ENCODE data around the gene ZNF446.
A peak's percentile ranks its signal among the peaks of the same experiment; 100 is the strongest.
"Not testable (repeated sequence)": the region's sequence is repeated elsewhere in the genome, so short reads cannot be mapped to it uniquely, and the experiment has no call there.

ZNF446 gene

DNA sequence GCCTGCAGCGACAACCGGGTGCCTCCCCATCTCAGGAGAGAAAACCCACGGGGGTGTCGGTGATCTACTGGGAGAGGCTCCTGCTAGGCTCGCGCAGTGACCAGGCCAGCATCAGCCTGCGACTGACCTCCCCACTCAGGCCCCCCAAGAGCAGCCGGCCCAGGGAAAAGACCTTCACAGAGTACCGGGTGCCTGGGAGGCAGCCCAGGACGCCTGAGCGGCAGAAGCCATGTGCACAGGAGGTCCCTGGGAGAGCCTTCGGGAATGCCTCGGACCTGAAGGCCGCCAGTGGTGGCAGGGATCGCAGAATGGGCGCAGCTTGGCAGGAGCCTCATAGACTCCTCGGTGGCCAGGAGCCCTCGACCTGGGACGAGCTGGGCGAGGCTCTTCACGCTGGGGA, 20.8 kb upstream of the ZNF446 start:
- Mint-ChIP-seq H3K27ac (no peak overlapping the region), H3K4me3 (no peak overlapping the region), H3K9me3 (no peaks in the 10 kb centered on the region), H3K4me1 (ENCODE audit: low read depth) (peaks cover 28% of the 10 kb centered on the region), H3K27me3 (peaks cover 5% of the 10 kb centered on the region), H3K36me3 (ENCODE audit: low read depth) (peaks cover 64% of the 10 kb centered on the region)
- intact Hi-C loops (cut with micrococcal nuclease): no loop called here

DNA sequence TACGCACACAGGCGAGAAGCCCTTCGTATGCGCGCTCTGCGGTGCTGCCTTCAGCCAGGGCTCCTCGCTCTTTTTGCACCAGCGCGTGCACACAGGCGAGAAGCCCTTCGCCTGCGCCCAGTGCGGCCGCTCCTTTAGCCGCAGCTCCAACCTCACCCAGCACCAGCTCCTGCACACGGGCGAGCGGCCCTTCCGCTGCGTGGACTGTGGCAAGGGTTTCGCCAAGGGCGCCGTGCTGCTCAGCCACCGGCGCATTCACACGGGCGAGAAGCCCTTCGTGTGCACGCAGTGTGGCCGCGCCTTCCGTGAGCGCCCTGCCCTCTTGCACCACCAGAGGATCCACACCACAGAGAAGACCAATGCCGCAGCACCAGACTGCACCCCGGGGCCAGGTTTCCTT, 20.0 kb upstream of the ZNF446 start:
- H3K36me3 Mint-ChIP-seq (ENCODE audit: low read depth): peaks cover 64% of the 10 kb centered on the region
- H3K4me3 Mint-ChIP-seq: no peak overlapping the region
- peaks cover 23% of the 10 kb centered on the region for H3K4me1 Mint-ChIP-seq (ENCODE audit: low read depth)
- intact Hi-C loops (cut with micrococcal nuclease): no loop called here
- H3K9me3 Mint-ChIP-seq: no peaks in the 10 kb centered on the region
- peaks cover 2% of the 10 kb centered on the region for H3K27me3 Mint-ChIP-seq
- no peak overlapping the region for H3K27ac Mint-ChIP-seq

DNA sequence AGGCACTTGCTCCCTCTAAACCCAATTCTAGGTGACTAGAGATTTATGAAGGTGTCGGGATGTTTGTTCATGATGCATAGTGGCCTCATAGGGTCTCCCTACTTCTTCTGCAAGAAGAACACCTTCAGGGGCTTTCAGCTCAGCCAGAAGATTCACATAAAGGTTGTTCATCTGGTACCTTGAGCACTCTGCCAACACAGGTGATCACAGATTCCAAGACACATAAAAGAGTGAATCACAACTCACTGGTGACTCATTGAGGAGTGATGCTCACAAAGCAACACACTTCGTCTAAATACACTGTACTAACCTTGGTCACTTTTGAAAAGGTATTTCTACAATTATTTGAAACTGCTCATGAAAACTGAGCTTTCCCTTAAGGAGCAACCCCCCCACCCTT, 16.1 kb upstream of the ZNF446 start:
- no peaks in the 10 kb centered on the region for H3K4me1 Mint-ChIP-seq (ENCODE audit: low read depth)
- no peaks in the 10 kb centered on the region for H3K27me3 Mint-ChIP-seq
- peaks cover 43% of the 10 kb centered on the region for H3K36me3 Mint-ChIP-seq (ENCODE audit: low read depth)
- no peak overlapping the region for H3K4me3 Mint-ChIP-seq
- no peak overlapping the region for H3K27ac Mint-ChIP-seq
- intact Hi-C loops (cut with micrococcal nuclease): no loop called here
- no peaks in the 10 kb centered on the region for H3K9me3 Mint-ChIP-seq

DNA sequence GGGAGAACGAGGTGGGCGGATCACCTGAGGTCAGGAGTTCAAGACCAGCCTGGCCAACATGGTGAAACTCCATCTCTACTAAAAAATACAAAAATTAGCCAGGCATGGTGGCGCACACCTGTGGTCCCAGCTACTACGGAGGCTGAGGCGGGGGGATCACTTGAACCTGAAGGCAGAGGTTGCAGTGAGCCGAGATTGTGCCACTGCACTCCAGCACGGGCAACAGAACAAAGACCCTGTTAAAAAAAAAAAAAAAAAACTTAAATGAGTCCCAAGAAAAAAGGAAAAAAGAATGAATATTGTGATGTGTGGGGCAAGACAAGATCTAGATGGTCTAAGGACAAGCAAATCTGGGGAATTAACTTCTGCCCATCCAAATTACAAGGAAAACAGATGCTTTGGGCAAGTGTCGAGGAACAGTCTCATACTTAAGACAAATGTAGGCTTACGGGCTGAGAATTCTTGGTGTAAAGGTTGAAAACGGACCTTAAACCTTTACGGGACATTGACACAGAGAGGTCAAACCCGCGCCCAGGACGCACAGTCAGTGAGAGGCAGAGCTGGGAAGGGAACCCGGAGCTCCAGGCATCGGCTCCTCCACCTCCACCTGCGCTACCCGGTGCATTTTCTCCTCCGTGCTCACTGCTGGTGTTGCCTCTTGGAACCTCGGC, 9.9 kb upstream of the ZNF446 start:
- peaks cover 23% of the 10 kb centered on the region for H3K36me3 Mint-ChIP-seq (ENCODE audit: low read depth)
- H3K27ac Mint-ChIP-seq: peak overlapping the region; percentile 76
- intact Hi-C loops (cut with micrococcal nuclease): loop anchor here (1.0 to 2.0 kb wide), 3 partner anchors 15 to 58 kb away; partner anchors contain the start of genes ZNF324B and ZNF584
- no peaks in the 10 kb centered on the region for H3K27me3 Mint-ChIP-seq
- H3K4me1 Mint-ChIP-seq (ENCODE audit: low read depth): peaks cover 26% of the 10 kb centered on the region
- H3K4me3 Mint-ChIP-seq: peak overlapping the region; percentile 76
- no peaks in the 10 kb centered on the region for H3K9me3 Mint-ChIP-seq

DNA sequence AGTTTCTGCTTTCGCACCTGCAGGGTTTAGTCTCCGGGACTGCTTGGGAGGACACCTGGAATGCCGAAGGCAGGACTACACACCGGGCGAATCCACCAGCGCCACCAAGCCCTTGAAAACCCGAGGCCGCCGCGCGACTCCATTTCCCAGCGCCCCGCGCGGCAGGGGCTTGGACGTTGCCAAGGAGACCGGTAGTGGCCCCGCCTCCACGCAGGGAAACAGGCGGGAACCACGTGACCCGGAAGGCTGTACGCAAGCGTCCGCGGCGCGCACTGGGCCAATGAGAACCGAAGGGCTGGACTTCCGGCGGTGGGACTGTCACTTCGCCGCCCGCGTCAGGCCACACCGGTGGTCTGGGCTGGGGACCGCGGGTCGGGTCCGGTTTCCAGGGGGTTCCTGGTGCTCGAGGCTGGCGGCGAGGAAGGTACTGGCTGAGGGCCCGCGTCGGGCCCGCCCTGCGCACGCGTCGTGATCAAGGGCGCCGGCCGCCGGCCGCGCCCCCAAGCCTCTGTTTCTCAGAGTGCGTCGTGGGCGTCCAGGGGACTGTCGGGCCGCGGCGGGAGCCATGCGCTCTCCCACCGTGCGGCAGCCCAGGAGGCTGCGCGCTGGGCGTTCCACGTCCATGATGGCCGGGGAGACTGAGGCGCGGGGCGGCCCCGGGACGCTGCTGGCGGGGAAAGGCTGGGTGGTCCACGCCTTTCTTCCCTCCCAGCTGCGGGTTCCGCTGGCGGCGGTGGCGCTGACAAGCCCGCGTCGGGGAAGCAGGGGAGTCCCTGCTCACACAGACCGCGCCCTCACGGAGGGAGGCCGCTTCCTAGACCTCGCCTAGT, 9.2 kb upstream of the ZNF446 start, which contains the start of gene ZNF324:
ZNF324 (plus strand) TSS at position 321 of the 830 bp plus-strand sequence. CDS start 2,106 bp downstream, outside the sequence.
- intact Hi-C loops (cut with micrococcal nuclease): loop anchor here (1.0 to 2.0 kb wide), 4 partner anchors 9 to 59 kb away; partner anchors contain the start of genes ZNF324B, ZNF446 and ZNF584
- H3K27me3 Mint-ChIP-seq: no peaks in the 10 kb centered on the region
- peak within 1 kb of the TSS; percentile 76 for H3K4me3 Mint-ChIP-seq
- H3K36me3 Mint-ChIP-seq (ENCODE audit: low read depth): peaks cover 30% of the 10 kb centered on the region
- no peaks in the 10 kb centered on the region for H3K9me3 Mint-ChIP-seq
- peak within 1 kb of the TSS; percentile 76 for H3K27ac Mint-ChIP-seq
- peaks cover 26% of the 10 kb centered on the region for H3K4me1 Mint-ChIP-seq (ENCODE audit: low read depth)

DNA sequence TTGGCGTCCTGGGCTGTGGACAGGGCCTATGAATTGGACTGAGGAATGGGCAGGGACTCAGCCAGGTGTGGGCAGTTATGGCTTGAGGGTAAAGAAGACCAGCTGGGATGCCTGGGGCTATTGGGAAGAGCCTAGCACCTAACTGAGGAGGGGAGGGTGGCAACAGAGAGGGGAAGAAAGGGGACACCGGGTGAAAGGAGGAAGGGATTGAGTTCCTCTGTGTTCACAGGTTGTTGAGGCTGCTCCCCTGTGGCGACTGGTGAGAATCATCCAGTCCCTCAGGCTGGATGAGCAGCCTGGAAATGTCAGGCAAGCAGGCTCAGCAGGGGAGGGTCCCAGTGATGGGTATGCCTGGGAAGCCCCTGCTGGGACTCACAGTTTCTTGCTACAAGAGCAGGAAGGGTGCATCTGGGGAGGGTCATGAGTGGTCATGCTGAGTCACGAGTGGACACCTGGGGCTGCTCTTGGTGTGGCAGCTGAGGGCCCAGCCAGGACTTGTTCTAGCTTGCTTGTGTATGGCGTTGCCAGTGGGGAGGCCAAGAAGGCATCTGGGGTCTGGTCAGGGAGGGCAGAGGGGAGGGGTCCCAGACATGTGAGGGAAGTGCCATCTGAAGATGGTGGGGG, 7.8 kb upstream of the ZNF446 start:
- intact Hi-C loops (cut with micrococcal nuclease): no loop called here
- no peak overlapping the region for H3K27ac Mint-ChIP-seq
- peak overlapping the region; percentile 76 for H3K4me3 Mint-ChIP-seq
- H3K27me3 Mint-ChIP-seq: no peaks in the 10 kb centered on the region
- H3K9me3 Mint-ChIP-seq: no peaks in the 10 kb centered on the region
- H3K36me3 Mint-ChIP-seq (ENCODE audit: low read depth): peaks cover 44% of the 10 kb centered on the region
- H3K4me1 Mint-ChIP-seq (ENCODE audit: low read depth): peaks cover 26% of the 10 kb centered on the region

DNA sequence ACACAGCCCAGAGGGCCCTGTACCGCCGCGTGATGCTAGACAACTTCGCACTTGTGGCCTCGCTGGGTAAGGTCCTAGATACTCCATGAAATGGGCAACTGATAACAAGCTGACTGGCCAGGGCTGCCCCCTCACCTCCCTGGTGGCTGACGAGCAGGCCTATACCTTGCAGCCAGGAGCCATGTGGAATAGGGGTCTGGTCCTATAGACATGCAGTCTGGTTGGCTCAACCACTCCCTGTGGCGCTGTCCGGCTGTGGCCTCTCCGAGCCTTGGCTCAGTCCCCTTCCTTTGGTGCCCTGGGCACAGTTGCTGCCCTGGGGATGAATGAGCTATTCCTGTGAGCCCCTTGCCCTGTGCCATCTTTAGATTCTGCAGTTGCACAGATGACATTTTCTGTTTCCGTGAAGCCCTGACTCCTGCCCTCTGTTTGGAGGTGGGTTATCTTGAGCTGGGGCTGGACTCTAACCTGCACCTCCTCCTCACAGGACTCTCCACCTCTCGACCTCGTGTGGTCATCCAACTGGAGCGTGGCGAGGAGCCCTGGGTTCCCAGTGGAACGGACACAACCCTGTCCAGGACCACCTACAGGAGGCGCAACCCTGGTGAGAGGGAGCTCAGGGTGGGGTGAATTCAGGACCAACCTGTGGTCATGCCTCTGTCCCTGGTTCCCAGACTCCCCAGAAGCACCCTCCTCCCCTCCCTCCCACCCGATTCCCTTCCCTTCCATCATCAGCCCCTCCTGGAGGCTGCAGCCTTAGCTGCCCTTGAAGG, 6.7 kb upstream of the ZNF446 start:
- no peak overlapping the region for H3K27ac Mint-ChIP-seq
- intact Hi-C loops (cut with micrococcal nuclease): no loop called here
- no peaks in the 10 kb centered on the region for H3K9me3 Mint-ChIP-seq
- no peak overlapping the region for H3K4me3 Mint-ChIP-seq
- H3K4me1 Mint-ChIP-seq (ENCODE audit: low read depth): peaks cover 29% of the 10 kb centered on the region
- no peaks in the 10 kb centered on the region for H3K27me3 Mint-ChIP-seq
- peaks cover 52% of the 10 kb centered on the region for H3K36me3 Mint-ChIP-seq (ENCODE audit: low read depth)

DNA sequence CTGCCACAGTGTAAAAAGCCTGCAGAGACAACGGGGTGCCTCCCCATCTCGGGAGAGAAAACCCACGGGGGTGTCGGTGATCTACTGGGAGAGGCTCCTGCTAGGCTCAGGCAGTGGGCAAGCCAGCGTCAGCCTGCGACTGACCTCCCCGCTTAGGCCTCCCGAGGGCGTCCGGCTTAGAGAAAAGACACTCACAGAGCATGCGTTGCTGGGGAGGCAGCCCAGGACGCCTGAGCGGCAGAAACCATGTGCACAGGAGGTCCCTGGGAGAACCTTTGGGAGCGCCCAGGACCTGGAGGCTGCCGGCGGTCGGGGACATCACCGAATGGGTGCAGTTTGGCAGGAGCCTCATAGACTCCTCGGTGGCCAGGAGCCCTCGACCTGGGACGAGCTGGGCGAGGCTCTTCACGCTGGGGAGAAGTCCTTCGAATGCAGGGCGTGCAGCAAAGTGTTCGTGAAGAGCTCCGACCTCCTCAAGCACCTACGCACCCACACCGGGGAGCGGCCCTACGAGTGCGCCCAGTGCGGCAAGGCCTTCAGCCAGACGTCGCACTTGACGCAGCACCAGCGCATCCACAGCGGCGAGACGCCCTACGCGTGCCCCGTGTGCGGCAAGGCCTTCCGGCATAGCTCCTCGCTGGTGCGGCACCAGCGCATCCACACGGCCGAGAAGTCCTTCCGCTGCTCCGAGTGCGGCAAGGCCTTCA, 5.2 kb upstream of the ZNF446 start:
- H3K9me3 Mint-ChIP-seq; H3K27me3 Mint-ChIP-seq; H3K27ac Mint-ChIP-seq; intact Hi-C loops (cut with micrococcal nuclease); H3K4me3 Mint-ChIP-seq: not testable (repeated sequence)
- Mint-ChIP-seq H3K4me1 (ENCODE audit: low read depth) (peaks cover 41% of the 10 kb centered on the region), H3K36me3 (ENCODE audit: low read depth) (peaks cover 57% of the 10 kb centered on the region)

DNA sequence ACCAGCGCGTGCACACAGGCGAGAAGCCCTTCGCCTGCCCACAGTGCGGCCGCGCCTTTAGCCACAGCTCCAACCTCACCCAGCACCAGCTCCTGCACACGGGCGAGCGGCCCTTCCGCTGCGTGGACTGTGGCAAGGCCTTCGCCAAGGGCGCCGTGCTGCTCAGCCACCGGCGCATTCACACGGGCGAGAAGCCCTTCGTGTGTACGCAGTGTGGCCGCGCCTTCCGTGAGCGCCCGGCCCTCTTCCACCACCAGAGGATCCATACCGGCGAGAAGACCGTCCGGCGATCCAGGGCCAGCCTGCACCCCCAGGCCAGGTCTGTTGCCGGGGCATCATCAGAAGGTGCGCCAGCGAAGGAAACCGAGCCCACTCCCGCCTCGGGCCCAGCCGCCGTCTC, 4.4 kb upstream of the ZNF446 start:
- no peak overlapping the region for H3K4me3 Mint-ChIP-seq
- no peak overlapping the region for H3K27ac Mint-ChIP-seq
- peaks cover 39% of the 10 kb centered on the region for H3K4me1 Mint-ChIP-seq (ENCODE audit: low read depth)
- no peaks in the 10 kb centered on the region for H3K27me3 Mint-ChIP-seq
- peaks cover 58% of the 10 kb centered on the region for H3K36me3 Mint-ChIP-seq (ENCODE audit: low read depth)
- no peaks in the 10 kb centered on the region for H3K9me3 Mint-ChIP-seq
- intact Hi-C loops (cut with micrococcal nuclease): no loop called here

DNA sequence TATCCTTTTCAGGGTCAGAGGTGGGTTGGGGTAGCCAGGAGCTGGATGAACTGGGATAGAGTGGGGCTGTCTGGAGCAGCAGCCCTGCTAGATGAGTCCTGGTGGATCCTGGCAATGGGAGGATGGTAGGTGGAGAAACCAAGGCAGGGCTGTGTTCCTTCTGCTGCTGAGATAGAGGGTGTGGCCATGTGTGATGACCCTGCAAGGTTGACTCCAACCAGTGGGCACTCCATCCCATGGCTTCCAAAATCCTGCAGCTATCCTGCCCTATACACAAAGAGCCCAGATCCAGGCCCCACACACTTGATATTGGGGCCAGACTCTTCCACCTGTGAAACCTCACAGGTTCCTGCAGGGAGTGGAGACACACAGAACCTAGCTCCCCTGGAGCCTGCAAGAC, 2.4 kb upstream of the ZNF446 start:
- intact Hi-C loops (cut with micrococcal nuclease): no loop called here
- Mint-ChIP-seq H3K9me3 (no peaks in the 10 kb centered on the region), H3K27ac (no peak overlapping the region), H3K36me3 (ENCODE audit: low read depth) (peaks cover 70% of the 10 kb centered on the region), H3K4me1 (ENCODE audit: low read depth) (peaks cover 33% of the 10 kb centered on the region), H3K4me3 (no peak overlapping the region), H3K27me3 (no peaks in the 10 kb centered on the region)

DNA sequence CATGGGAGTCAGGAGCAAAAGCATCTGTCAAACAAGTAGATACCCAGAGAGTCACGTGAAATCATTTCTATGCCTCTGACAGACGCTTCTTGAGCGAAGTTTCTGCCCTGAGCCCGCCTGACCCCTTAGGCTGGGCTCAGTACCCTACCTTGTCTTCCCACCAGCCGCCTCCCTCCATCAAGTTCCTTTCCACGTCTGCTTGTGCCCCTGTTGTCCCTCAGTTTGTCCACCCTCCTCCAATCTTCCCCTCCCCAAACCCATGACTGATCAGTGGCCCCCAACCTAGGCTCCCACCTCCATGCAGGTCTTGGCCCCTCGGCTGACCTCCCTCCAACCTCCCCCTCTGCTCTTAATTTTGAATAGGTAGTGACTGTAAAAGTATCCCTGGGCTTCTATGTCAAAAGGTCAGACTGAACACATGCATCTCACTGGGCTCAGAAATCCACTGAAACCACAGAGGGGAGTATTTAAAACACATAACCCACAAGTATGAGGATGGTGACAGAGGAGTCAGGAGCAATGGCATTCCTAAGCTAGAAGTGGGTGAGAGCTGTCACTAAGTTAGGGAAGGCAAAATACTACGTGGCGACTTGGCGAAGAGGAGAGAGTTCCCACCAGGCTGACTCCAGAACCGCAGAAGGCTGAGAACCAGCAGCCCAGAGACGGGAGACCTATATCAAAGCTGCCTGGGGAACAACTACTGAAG, 1.7 kb upstream of the ZNF446 start:
- Mint-ChIP-seq H3K27ac (no peak overlapping the region), H3K4me3 (no peak overlapping the region), H3K36me3 (ENCODE audit: low read depth) (peaks cover 72% of the 10 kb centered on the region), H3K9me3 (no peaks in the 10 kb centered on the region), H3K27me3 (no peaks in the 10 kb centered on the region), H3K4me1 (ENCODE audit: low read depth) (peaks cover 26% of the 10 kb centered on the region)
- intact Hi-C loops (cut with micrococcal nuclease): no loop called here

DNA sequence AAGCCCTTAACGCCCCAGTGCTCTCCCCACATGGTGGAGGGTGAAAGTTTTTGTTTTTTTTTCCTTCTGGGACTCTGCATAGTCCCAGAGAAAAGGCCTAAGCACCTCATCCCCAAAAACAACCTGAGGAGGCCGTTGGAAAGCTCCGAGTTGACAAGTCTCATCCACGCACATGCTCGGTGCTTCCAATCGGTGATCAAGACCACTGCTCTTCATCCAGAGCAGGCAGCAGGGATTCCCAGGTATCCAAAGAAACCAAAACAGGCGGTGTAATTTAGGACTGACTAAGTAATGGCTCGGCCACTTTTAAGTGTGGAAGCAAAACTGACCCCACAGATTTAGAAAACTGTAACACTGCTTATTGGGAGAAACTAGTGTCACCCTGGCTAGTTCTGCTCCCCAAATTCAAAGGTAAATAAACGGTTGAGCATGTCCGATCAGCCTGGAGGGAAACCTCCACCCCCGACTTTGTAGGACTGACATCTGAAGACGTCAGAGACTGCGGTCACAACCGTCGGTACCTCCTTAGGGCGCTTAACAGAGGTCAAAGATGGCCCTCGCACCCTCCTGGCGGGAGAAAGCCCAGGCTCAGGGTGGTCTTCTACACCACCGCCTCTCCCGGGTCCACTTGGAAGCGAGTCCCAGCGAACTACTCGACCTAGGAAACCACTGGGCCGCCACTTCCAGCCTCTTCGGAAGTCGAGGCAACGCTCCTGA, 997 bp upstream of the ZNF446 start:
- H3K9me3 Mint-ChIP-seq: no peaks in the 10 kb centered on the region
- H3K4me1 Mint-ChIP-seq (ENCODE audit: low read depth): peaks cover 26% of the 10 kb centered on the region
- H3K27me3 Mint-ChIP-seq: no peaks in the 10 kb centered on the region
- peak overlapping the region; percentile 97 for H3K27ac Mint-ChIP-seq
- H3K4me3 Mint-ChIP-seq: peak overlapping the region; percentile 92
- intact Hi-C loops (cut with micrococcal nuclease): loop anchor here (5.0 kb wide), 1 partner anchor 148 kb away; the partner anchor contains the start of gene ZSCAN22
- peaks cover 72% of the 10 kb centered on the region for H3K36me3 Mint-ChIP-seq (ENCODE audit: low read depth)

Data from dendritic cell treated with granulocyte-macrophage colony-stimulating factor and Interleukin-4, amounts not matched to agents 40 ng/mL and 50 ng/mL, for 4 days (primary cell).